ENCODE measurements around the gene MCCC2. TPM values are rescaled to one million over a fixed set of nuclear protein-coding genes. Genes with fewer than 3 reads are reported as not detected.
"Not testable (repeated sequence)": the region's sequence is repeated elsewhere in the genome, so short reads cannot be mapped to it uniquely, and the experiment has no call there.

MCCC2 gene
- total RNA-seq, 1 donor from 2014 or later = 48.6 TPM

GRCh38 chr5:71663191-71663969, 76.2 kb downstream of the MCCC2 start:
- peaks cover 2% of the 10 kb centered on the region for H3K36me3 Mint-ChIP-seq
- H3K9me3 Mint-ChIP-seq = no peaks in the 10 kb centered on the region
- TF ChIP-seq CTCF (conservative IDR thresholded peaks at IDR 0.05) = no peak
- H3K4me3 Mint-ChIP-seq = no peak overlapping the region
- no peaks in the 10 kb centered on the region for H3K27me3 Mint-ChIP-seq
- DNase-seq (ENCODE audit: extremely low spot score, unreplicated experiment) = no peak
- H3K27ac Mint-ChIP-seq = peak overlapping the region; percentile 4
- peaks cover 25% of the 10 kb centered on the region for H3K4me1 Mint-ChIP-seq (ENCODE audit: unreplicated experiment)

GRCh38 chr5:71664615-71665014, 77.5 kb downstream of the MCCC2 start:
- not testable (repeated sequence) for H3K9me3 Mint-ChIP-seq; H3K27me3 Mint-ChIP-seq; H3K36me3 Mint-ChIP-seq; DNase-seq (ENCODE audit: extremely low spot score, unreplicated experiment)
- peak overlapping the region; percentile 51 for H3K27ac Mint-ChIP-seq
- peaks cover 25% of the 10 kb centered on the region for H3K4me1 Mint-ChIP-seq (ENCODE audit: unreplicated experiment)
- peak overlapping the region; percentile 1 for H3K4me3 Mint-ChIP-seq

GRCh38 chr5:71666321-71666720, 79.2 kb downstream of the MCCC2 start:
- no peak for TF ChIP-seq CTCF (conservative IDR thresholded peaks at IDR 0.05)
- no peaks in the 10 kb centered on the region for H3K9me3 Mint-ChIP-seq
- H3K4me1 Mint-ChIP-seq (ENCODE audit: unreplicated experiment) = peaks cover 21% of the 10 kb centered on the region

GRCh38 chr5:71677977-71678376, 90.8 kb downstream of the MCCC2 start:
- TF ChIP-seq CTCF (conservative IDR thresholded peaks at IDR 0.05) = no peak
- peaks cover 2% of the 10 kb centered on the region for H3K27me3 Mint-ChIP-seq
- H3K36me3 Mint-ChIP-seq = no peaks in the 10 kb centered on the region
- no peak overlapping the region for H3K27ac Mint-ChIP-seq
- no peak overlapping the region for H3K4me3 Mint-ChIP-seq
- no peaks in the 10 kb centered on the region for H3K9me3 Mint-ChIP-seq
- DNase-seq (ENCODE audit: extremely low spot score, unreplicated experiment) = no peak
- H3K4me1 Mint-ChIP-seq (ENCODE audit: unreplicated experiment) = no peaks in the 10 kb centered on the region

More at GRCh38 chr5:71666321-71666720, 79.2 kb downstream of the MCCC2 start:
- Mint-ChIP-seq H3K4me3 (peak overlapping the region; percentile 2), H3K27ac (peak overlapping the region; percentile 15), H3K27me3 (no peaks in the 10 kb centered on the region), H3K36me3 (no peaks in the 10 kb centered on the region)
- DNase-seq (ENCODE audit: extremely low spot score, unreplicated experiment) = no peak

GRCh38 chr5:71679714-71680113, 92.6 kb downstream of the MCCC2 start:
- Mint-ChIP-seq H3K27ac (no peak overlapping the region), H3K4me1 (ENCODE audit: unreplicated experiment) (no peaks in the 10 kb centered on the region), H3K4me3 (no peak overlapping the region), H3K27me3 (peaks cover 2% of the 10 kb centered on the region), H3K9me3 (no peaks in the 10 kb centered on the region), H3K36me3 (no peaks in the 10 kb centered on the region)
- no peak for DNase-seq (ENCODE audit: extremely low spot score, unreplicated experiment)
- no peak for TF ChIP-seq CTCF (conservative IDR thresholded peaks at IDR 0.05)

GRCh38 chr5:71680510-71680909, 93.4 kb downstream of the MCCC2 start:
- no peaks in the 10 kb centered on the region for H3K4me1 Mint-ChIP-seq (ENCODE audit: unreplicated experiment)
- no peak for TF ChIP-seq CTCF (conservative IDR thresholded peaks at IDR 0.05)
- no peaks in the 10 kb centered on the region for H3K36me3 Mint-ChIP-seq
- H3K9me3 Mint-ChIP-seq = peaks cover 4% of the 10 kb centered on the region
- peaks cover 2% of the 10 kb centered on the region for H3K27me3 Mint-ChIP-seq
- DNase-seq (ENCODE audit: extremely low spot score, unreplicated experiment) = no peak
- H3K4me3 Mint-ChIP-seq = no peak overlapping the region
- no peak overlapping the region for H3K27ac Mint-ChIP-seq
